Keratinocyte (primary cell): ENCODE measurements around the gene MINDY4. TPM values are rescaled to one million over a fixed set of nuclear protein-coding genes. Genes with fewer than 3 reads are reported as not detected.

ENCODE experiments used
- DNase-seq: peaks from one replicate; pipeline ENCODE4 v3.0.0-alpha.2; 2011; ENCODE audit warnings: low read depth, missing footprints, low spot score
- FAIRE-seq: peaks from 2 replicates; lab custom pipeline; 2011; peaks lifted over from hg19 to GRCh38; lab: Jason Lieb, UNC
- H2AFZ ChIP-seq: 2 replicates; pipeline ENCODE4 v1.6.0; 2012; ENCODE audit warnings: low read length, control low read depth, inconsistent platforms; ENCODE audit not compliant: control insufficient read depth
- H3K27ac ChIP-seq: 2 replicates; pipeline ENCODE4 v1.5.1; 2011; ENCODE audit warnings: low read length; ENCODE audit not compliant: control insufficient read depth, insufficient read depth
- H3K27me3 ChIP-seq: 3 replicates; pipeline ENCODE4 v1.6.0; 2011; ENCODE audit warnings: low read length; ENCODE audit not compliant: control insufficient read depth, insufficient read depth; ENCODE audit errors: extremely low read depth
- H3K36me3 ChIP-seq, 2 experiments: 2 replicates in 1 of 2; 3 replicates in 1 of 2; pipeline ENCODE4 v1.5.1; 2011; ENCODE audit warnings: low read length in 2 of 2, mild to moderate bottlenecking in 1 of 2; ENCODE audit not compliant: control insufficient read depth in 2 of 2, insufficient read depth in 2 of 2; ENCODE audit errors: extremely low read depth in 1 of 2
- H3K4me1 ChIP-seq: 3 replicates; pipeline ENCODE4 v1.5.1; 2011; ENCODE audit warnings: low read length; ENCODE audit not compliant: control insufficient read depth, insufficient read depth; ENCODE audit errors: extremely low read depth
- H3K4me2 ChIP-seq: 3 replicates; pipeline ENCODE4 v1.6.0; 2011; ENCODE audit warnings: low read depth, low read length; ENCODE audit not compliant: control insufficient read depth, insufficient read depth; ENCODE audit errors: extremely low read depth
- H3K4me3 ChIP-seq, 3 experiments: fragments of 200-600 bp in 1 of 3; sonication (generic) in 1 of 3; 2 replicates in 2 of 3; 3 replicates in 1 of 3; pipeline ENCODE4 v1.5.1; 2011 to 2016; ENCODE audit warnings: low read length in 3 of 3, mild to moderate bottlenecking in 3 of 3, control low read depth in 2 of 3, inconsistent platforms in 1 of 3, low read depth in 1 of 3, mixed read lengths in 1 of 3, mixed run types in 1 of 3, moderate library complexity in 1 of 3; ENCODE audit not compliant: control insufficient read depth in 2 of 3, insufficient read depth in 2 of 3; ENCODE audit errors: extremely low read depth in 1 of 3
- H3K79me2 ChIP-seq: 2 replicates; pipeline ENCODE4 v1.6.0; 2012; ENCODE audit warnings: low read length; ENCODE audit not compliant: control insufficient read depth, insufficient read depth
- H3K9ac ChIP-seq: 3 replicates; pipeline ENCODE4 v1.6.0; 2011; ENCODE audit warnings: low read length; ENCODE audit not compliant: control insufficient read depth, insufficient read depth; ENCODE audit errors: extremely low read depth
- H3K9me1 ChIP-seq: 3 replicates; pipeline ENCODE4 v1.6.0; 2011; ENCODE audit warnings: low read length; ENCODE audit not compliant: control insufficient read depth, insufficient read depth; ENCODE audit errors: extremely low read depth
- H3K9me3 ChIP-seq: 2 replicates; pipeline ENCODE4 v1.5.1; 2012; ENCODE audit warnings: low read depth, low read length; ENCODE audit not compliant: control insufficient read depth
- H4K20me1 ChIP-seq: 3 replicates; pipeline ENCODE4 v1.6.0; 2011; ENCODE audit warnings: low read length; ENCODE audit not compliant: control insufficient read depth, insufficient read depth; ENCODE audit errors: extremely low read depth
- CTCF ChIP-seq, 3 experiments: IDR thresholded peaks in 1 of 3; conservative IDR thresholded peaks in 1 of 3; optimal IDR thresholded peaks in 1 of 3; 2 replicates in 2 of 3; 3 replicates in 1 of 3; pipeline versions ENCODE3 to v1.5.1; 2011; ENCODE audit warnings: low read length in 3 of 3, mild to moderate bottlenecking in 3 of 3, moderate library complexity in 2 of 3, control low read depth in 1 of 3, inconsistent platforms in 1 of 3; ENCODE audit not compliant: insufficient read depth in 2 of 3; ENCODE audit errors: extremely low read depth in 1 of 3
- EZH2 ChIP-seq: IDR thresholded peaks from one replicate; pipeline ENCODE4 v1.6.1; 2012; ENCODE audit warnings: inconsistent platforms, mild to moderate bottlenecking, low read length, moderate library complexity
- dilution Hi-C: fragments of 300-500 bp; cut with MboI; formaldehyde crosslinking; loops from one replicate; pipeline ENCODE4 v1.7.0; 2020; ENCODE audit warnings: low sequenced_read_pairs; ENCODE audit not compliant: extremely low pct_ligation_motif_present
- polyA plus RNA-seq, 5 experiments: library from polyadenylated mRNA; depleted of rRNA in 3 of 5; stranded (reverse) in 3 of 5; stranded (forward) in 1 of 5; unstranded in 1 of 5; fragments of >200 nt; gene quantifications; 1 replicate in 1 of 5; 2 replicates in 3 of 5; 3 replicates in 1 of 5; pipeline versions ENCODE4 v1.2.1 to v1.2.3, GENCODE V29; 2011 to 2012; ENCODE audit warnings: missing spikeins in 2 of 5, low read depth in 1 of 5, low replicate concordance in 1 of 5

The MINDY4 gene
- polyA plus RNA-seq, 1 donor (not counting 4 experiments of a cell fraction or from before 2014, with no cell fraction given): 1.5 TPM

- Histone ChIP-seq H3K4me3 (no peak overlapping the region), H3K9ac (no peak overlapping the region), H3K9me3 (no peaks in the 10 kb centered on the region), H3K79me2 (no peaks in the 10 kb centered on the region), H3K4me1 (no peaks in the 10 kb centered on the region), H3K27me3 (peaks cover 26% of the 10 kb centered on the region), H3K4me2 (no peak overlapping the region), H2AFZ (no peak overlapping the region), H3K36me3 (no peaks in the 10 kb centered on the region), H4K20me1 (no peaks in the 10 kb centered on the region), H3K9me1 (no peaks in the 10 kb centered on the region), H3K27ac (no peak overlapping the region)
- DNase-seq: no peak
- dilution Hi-C loops: no loop called here
- no peak for FAIRE-seq
- TF ChIP-seq CTCF (optimal IDR thresholded peaks at IDR 0.05 in 1 of 3, IDR thresholded peaks at IDR 0.05 in 1 of 3, conservative IDR thresholded peaks at IDR 0.05 in 1 of 3; ENCODE audit: extremely low read depth in 1 of 3, insufficient read depth in 2 of 3, low read length in 3 of 3) (no peak), EZH2 (no peak)
Observed at GRCh38 chr7:30896036-30896435, 124.8 kb downstream of the MINDY4 start.

- Histone ChIP-seq H2AFZ (no peak overlapping the region), H3K4me2 (no peak overlapping the region), H4K20me1 (no peaks in the 10 kb centered on the region), H3K4me1 (no peaks in the 10 kb centered on the region), H3K36me3 (no peaks in the 10 kb centered on the region), H3K27me3 (peaks cover 21% of the 10 kb centered on the region), H3K79me2 (no peaks in the 10 kb centered on the region), H3K9ac (no peak overlapping the region), H3K27ac (no peak overlapping the region), H3K9me3 (no peaks in the 10 kb centered on the region), H3K9me1 (no peaks in the 10 kb centered on the region), H3K4me3 (no peak overlapping the region)
- dilution Hi-C loops: no loop called here
- no peak for TF ChIP-seq CTCF (optimal IDR thresholded peaks at IDR 0.05 in 1 of 3, IDR thresholded peaks at IDR 0.05 in 1 of 3, conservative IDR thresholded peaks at IDR 0.05 in 1 of 3; ENCODE audit: extremely low read depth in 1 of 3, insufficient read depth in 2 of 3, low read length in 3 of 3)
- no peak for TF ChIP-seq EZH2
- FAIRE-seq (no peak), DNase-seq (no peak)
Observed at GRCh38 chr7:30896783-30897637, 125.8 kb downstream of the MINDY4 start.
